ENCODE data around the gene BRPF1. TPM values are rescaled to one million over a fixed set of nuclear protein-coding genes. Genes with fewer than 3 reads are reported as not detected.

Gene BRPF1
- polyA plus RNA-seq, 1 donor from 2014 or later = 14.9 TPM

- H2AFZ ChIP-seq (ENCODE audit: low read depth, low read length) = no peak overlapping the region
- no peaks in the 10 kb centered on the region for H3K27me3 ChIP-seq (ENCODE audit: insufficient read depth, low read depth, low read length)
- H3K4me3 ChIP-seq (ENCODE audit: low read length) = no peak overlapping the region
- no peaks in the 10 kb centered on the region for H3K9me2 ChIP-seq (ENCODE audit: insufficient read depth, low read length)
- TF ChIP-seq RAD21 (conservative IDR thresholded peaks at IDR 0.05) (no peak), EP300 (conservative IDR thresholded peaks at IDR 0.05; ENCODE audit: poor library complexity, severe bottlenecking) (no peak), EZH2 (IDR thresholded peaks at IDR 0.05; ENCODE audit: borderline replicate concordance, insufficient read depth, low read length, poor library complexity, severe bottlenecking) (no peak), REST (IDR thresholded peaks at IDR 0.05; ENCODE audit: borderline replicate concordance) (no peak), MXI1 (conservative IDR thresholded peaks at IDR 0.05; ENCODE audit: poor library complexity, severe bottlenecking) (no peak), CTCF (IDR thresholded peaks at IDR 0.05; ENCODE audit: poor library complexity, severe bottlenecking) (no peak), TAF1 (IDR thresholded peaks at IDR 0.05; ENCODE audit: low read depth) (no peak), POLR2AphosphoS5 (IDR thresholded peaks at IDR 0.05) (no peak), SMC3 (conservative IDR thresholded peaks at IDR 0.05; ENCODE audit: poor library complexity) (no peak)
- H3K9me3 ChIP-seq (ENCODE audit: low read length) = no peaks in the 10 kb centered on the region
- no peaks in the 10 kb centered on the region for H4K20me1 ChIP-seq (ENCODE audit: insufficient read depth)
- H3K27ac ChIP-seq (ENCODE audit: low read length) = no peak overlapping the region
- no peaks in the 10 kb centered on the region for H3K36me3 ChIP-seq (ENCODE audit: insufficient read depth, low read length)
- no peak overlapping the region for H3K4me2 ChIP-seq (ENCODE audit: low read length)
- no peaks in the 10 kb centered on the region for H3F3A ChIP-seq (ENCODE audit: insufficient read depth, low read length, poor library complexity, severe bottlenecking)
- no peak overlapping the region for H3K9ac ChIP-seq (ENCODE audit: low read length)
- no peaks in the 10 kb centered on the region for H3K79me2 ChIP-seq (replicated peaks; ENCODE audit: insufficient read depth, low read length)
These were observed 14.6 kb upstream of the BRPF1 start for GRCh38 chr3:9716801-9717555.

GRCh38 chr3:9717563-9717962 is 14.0 kb upstream of the BRPF1 start:
- H3K9me3 ChIP-seq (ENCODE audit: low read length) = no peaks in the 10 kb centered on the region
- H2AFZ ChIP-seq (ENCODE audit: low read depth, low read length) = no peak overlapping the region
- H4K20me1 ChIP-seq (ENCODE audit: insufficient read depth) = no peaks in the 10 kb centered on the region
- no peaks in the 10 kb centered on the region for H3K27me3 ChIP-seq (ENCODE audit: insufficient read depth, low read depth, low read length)
- no peaks in the 10 kb centered on the region for H3F3A ChIP-seq (ENCODE audit: insufficient read depth, low read length, poor library complexity, severe bottlenecking)
- no peak overlapping the region for H3K27ac ChIP-seq (ENCODE audit: low read length)
- no peaks in the 10 kb centered on the region for H3K79me2 ChIP-seq (replicated peaks; ENCODE audit: insufficient read depth, low read length)
- no peaks in the 10 kb centered on the region for H3K9me2 ChIP-seq (ENCODE audit: insufficient read depth, low read length)
- no peak overlapping the region for H3K9ac ChIP-seq (ENCODE audit: low read length)
- no peaks in the 10 kb centered on the region for H3K36me3 ChIP-seq (ENCODE audit: insufficient read depth, low read length)
- no peak overlapping the region for H3K4me2 ChIP-seq (ENCODE audit: low read length)
- no peak overlapping the region for H3K4me3 ChIP-seq (ENCODE audit: low read length)
- TF ChIP-seq MXI1 (conservative IDR thresholded peaks at IDR 0.05; ENCODE audit: poor library complexity, severe bottlenecking) = no peak
- TF ChIP-seq RAD21 (conservative IDR thresholded peaks at IDR 0.05) = no peak
- TF ChIP-seq EZH2 (IDR thresholded peaks at IDR 0.05; ENCODE audit: borderline replicate concordance, insufficient read depth, low read length, poor library complexity, severe bottlenecking) = no peak
- no peak for TF ChIP-seq TAF1 (IDR thresholded peaks at IDR 0.05; ENCODE audit: low read depth)
- TF ChIP-seq CTCF (IDR thresholded peaks at IDR 0.05; ENCODE audit: poor library complexity, severe bottlenecking) = no peak
- TF ChIP-seq POLR2AphosphoS5 (IDR thresholded peaks at IDR 0.05) = no peak
